Upper lobe of left lung (tissue), 4 donors: ENCODE data around the gene COL6A6.

Experiments used
- POLR2A ChIP-seq, 4 donors: fragments of 450-650 bp; IDR thresholded peaks; one replicate each; pipeline ENCODE4 v1.5.1; 2016 to 2017; ENCODE audit warnings: antibody characterized with exemption in 4 of 4, mild to moderate bottlenecking in 2 of 4
- POLR2AphosphoS5 ChIP-seq, 2 donors: sonication (generic); formaldehyde crosslinking; IDR thresholded peaks; one replicate each; pipeline ENCODE4 v1.5.1; 2017; ENCODE audit warnings: antibody characterized with exemption in 2 of 2
- TF ChIP-seq, protein P1 (sequence below), 6 experiments: fragments of 450-650 bp in 4 of 6; fragments of 200-600 bp in 2 of 6; sonication (generic) in 2 of 6; IDR thresholded peaks; one replicate each; pipeline ENCODE4 v1.5.1; 2016 to 2019; ENCODE audit warnings: antibody characterized with exemption in 6 of 6

DNA sequence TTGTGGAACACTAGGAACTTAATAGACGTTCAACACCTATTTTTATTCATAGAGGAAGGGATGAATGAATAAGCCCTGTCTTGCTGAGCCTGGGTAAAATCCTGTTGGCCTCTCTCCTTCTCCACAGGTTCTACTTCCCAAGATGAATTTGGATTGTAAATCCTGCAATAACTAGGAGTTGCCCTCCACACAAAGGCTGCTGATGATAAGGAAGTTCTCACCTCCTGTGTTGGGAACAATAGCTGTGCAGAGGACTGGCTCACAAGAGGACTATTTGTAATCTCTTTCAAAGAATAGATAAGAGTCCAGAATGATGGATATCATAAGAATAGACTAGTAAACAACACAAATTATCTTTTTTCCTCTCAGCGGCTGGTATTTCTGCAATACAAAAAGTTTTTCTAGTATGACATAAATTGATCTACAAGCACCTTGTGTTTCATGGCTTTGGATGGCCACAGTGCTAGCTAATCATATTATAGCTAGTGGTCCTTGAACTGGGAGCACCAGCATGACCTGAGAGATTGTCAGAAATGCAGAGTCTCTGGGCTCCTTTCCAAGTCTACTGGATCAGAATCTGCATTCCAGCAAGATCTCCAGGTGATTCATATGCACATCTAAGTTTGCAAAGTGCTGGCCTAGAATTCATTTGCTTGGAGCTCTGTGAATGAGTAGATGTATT, 28.1 kb upstream of the COL6A6 start:
- TF ChIP-seq POLR2A (IDR thresholded peaks at IDR 0.05) (no peak), POLR2AphosphoS5 (IDR thresholded peaks at IDR 0.05) (no peak)
- TF ChIP-seq, protein P1, sequence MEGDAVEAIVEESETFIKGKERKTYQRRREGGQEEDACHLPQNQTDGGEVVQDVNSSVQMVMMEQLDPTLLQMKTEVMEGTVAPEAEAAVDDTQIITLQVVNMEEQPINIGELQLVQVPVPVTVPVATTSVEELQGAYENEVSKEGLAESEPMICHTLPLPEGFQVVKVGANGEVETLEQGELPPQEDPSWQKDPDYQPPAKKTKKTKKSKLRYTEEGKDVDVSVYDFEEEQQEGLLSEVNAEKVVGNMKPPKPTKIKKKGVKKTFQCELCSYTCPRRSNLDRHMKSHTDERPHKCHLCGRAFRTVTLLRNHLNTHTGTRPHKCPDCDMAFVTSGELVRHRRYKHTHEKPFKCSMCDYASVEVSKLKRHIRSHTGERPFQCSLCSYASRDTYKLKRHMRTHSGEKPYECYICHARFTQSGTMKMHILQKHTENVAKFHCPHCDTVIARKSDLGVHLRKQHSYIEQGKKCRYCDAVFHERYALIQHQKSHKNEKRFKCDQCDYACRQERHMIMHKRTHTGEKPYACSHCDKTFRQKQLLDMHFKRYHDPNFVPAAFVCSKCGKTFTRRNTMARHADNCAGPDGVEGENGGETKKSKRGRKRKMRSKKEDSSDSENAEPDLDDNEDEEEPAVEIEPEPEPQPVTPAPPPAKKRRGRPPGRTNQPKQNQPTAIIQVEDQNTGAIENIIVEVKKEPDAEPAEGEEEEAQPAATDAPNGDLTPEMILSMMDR (IDR thresholded peaks at IDR 0.05), result no peak
